Bronchial epithelial cell (primary cell): ENCODE results near the gene HS1BP3. TPM values are rescaled to one million over a fixed set of nuclear protein-coding genes. Genes with fewer than 3 reads are reported as not detected.
A peak's percentile ranks its signal among the peaks of the same experiment; 100 is the strongest.

Experiments
- DNase-seq: peaks from one replicate; pipeline ENCODE4 v3.0.0-alpha.2; 2010; ENCODE audit warnings: low read depth
- FAIRE-seq: peaks from 2 replicates; lab custom pipeline; 2011; peaks lifted over from hg19 to GRCh38; lab: Jason Lieb, UNC
- H3K27me3 ChIP-seq: 2 replicates; pipeline ENCODE4 v1.5.1; 2011; ENCODE audit warnings: low read length; ENCODE audit not compliant: control insufficient read depth, insufficient read depth
- H3K36me3 ChIP-seq: 2 replicates; pipeline ENCODE4 v1.5.1; 2011; ENCODE audit warnings: low read length; ENCODE audit not compliant: control insufficient read depth, insufficient read depth
- H3K4me3 ChIP-seq: 2 replicates; pipeline ENCODE4 v1.5.1; 2011; ENCODE audit warnings: mild to moderate bottlenecking, low read depth, low read length, control low read depth
- total RNA-seq: library from RNA; depleted of rRNA; stranded (reverse); fragments of >200 nt; gene quantifications from 2 replicates; pipeline ENCODE4 v1.2.1, GENCODE V29; 2014
- TF ChIP-seq, protein P1 (sequence below): IDR thresholded peaks from 2 replicates; pipeline ENCODE4 v1.5.1; 2011; ENCODE audit warnings: mild to moderate bottlenecking, moderate library complexity, low read length, control low read depth, inconsistent platforms; ENCODE audit not compliant: insufficient read depth, severe bottlenecking

The HS1BP3 gene
- total RNA-seq, 1 donor from 2014 or later: 27.6 TPM

- H3K36me3 ChIP-seq: no peaks in the 10 kb centered on the region
- H3K4me3 ChIP-seq: no peak overlapping the region
- DNase-seq: no peak
- TF ChIP-seq, protein P1, sequence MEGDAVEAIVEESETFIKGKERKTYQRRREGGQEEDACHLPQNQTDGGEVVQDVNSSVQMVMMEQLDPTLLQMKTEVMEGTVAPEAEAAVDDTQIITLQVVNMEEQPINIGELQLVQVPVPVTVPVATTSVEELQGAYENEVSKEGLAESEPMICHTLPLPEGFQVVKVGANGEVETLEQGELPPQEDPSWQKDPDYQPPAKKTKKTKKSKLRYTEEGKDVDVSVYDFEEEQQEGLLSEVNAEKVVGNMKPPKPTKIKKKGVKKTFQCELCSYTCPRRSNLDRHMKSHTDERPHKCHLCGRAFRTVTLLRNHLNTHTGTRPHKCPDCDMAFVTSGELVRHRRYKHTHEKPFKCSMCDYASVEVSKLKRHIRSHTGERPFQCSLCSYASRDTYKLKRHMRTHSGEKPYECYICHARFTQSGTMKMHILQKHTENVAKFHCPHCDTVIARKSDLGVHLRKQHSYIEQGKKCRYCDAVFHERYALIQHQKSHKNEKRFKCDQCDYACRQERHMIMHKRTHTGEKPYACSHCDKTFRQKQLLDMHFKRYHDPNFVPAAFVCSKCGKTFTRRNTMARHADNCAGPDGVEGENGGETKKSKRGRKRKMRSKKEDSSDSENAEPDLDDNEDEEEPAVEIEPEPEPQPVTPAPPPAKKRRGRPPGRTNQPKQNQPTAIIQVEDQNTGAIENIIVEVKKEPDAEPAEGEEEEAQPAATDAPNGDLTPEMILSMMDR: no peak
- FAIRE-seq: no peak
- H3K27me3 ChIP-seq: no peaks in the 10 kb centered on the region
These were observed 42.1 kb downstream of the HS1BP3 start for GRCh38 chr2:20608666-20609348.

DNA sequence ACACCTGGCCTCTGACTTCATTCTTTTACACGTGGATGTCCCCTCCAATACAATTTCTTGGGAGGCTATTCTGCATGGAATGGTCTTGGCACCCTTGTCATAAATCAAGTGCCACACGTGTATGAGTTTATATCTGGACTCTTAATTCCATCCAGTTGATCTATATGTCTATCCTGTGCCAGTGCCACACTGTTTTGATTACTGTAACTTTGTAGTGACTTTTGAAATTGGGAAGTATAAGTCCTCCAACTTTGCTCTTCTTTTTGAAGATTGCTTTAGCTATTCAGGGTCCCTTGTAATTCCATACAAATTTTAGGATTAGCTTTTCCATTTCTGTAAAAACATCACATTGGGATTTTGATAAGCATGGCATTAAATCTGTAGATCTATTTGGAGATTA is 43.5 kb downstream of the HS1BP3 start:
- H3K4me3 ChIP-seq: no peak overlapping the region
- no peaks in the 10 kb centered on the region for H3K27me3 ChIP-seq
- FAIRE-seq (no peak), DNase-seq (no peak)
- H3K36me3 ChIP-seq: no peaks in the 10 kb centered on the region
- TF ChIP-seq, protein P1: no peak

GRCh38 chr2:20606198-20606597 is 44.7 kb downstream of the HS1BP3 start:
- Histone ChIP-seq H3K4me3 (no peak overlapping the region), H3K27me3 (no peaks in the 10 kb centered on the region), H3K36me3 (no peaks in the 10 kb centered on the region)
- DNase-seq (no peak), FAIRE-seq (no peak)
- TF ChIP-seq, protein P1: no peak

- Histone ChIP-seq H3K36me3 (no peaks in the 10 kb centered on the region), H3K4me3 (no peak overlapping the region), H3K27me3 (no peaks in the 10 kb centered on the region)
- DNase-seq: peak; percentile 57
- no peak for FAIRE-seq
- TF ChIP-seq, protein P1: no peak
These were observed 45.9 kb downstream of the HS1BP3 start for GRCh38 chr2:20604951-20605381.

GRCh38 chr2:20604401-20604911 is 46.4 kb downstream of the HS1BP3 start:
- TF ChIP-seq, protein P1: no peak
- Histone ChIP-seq H3K4me3 (no peak overlapping the region), H3K27me3 (no peaks in the 10 kb centered on the region), H3K36me3 (no peaks in the 10 kb centered on the region)
- DNase-seq: no peak
- FAIRE-seq: no peak
